Measurements from ENCODE around the gene CDK19. TPM values are rescaled to one million over a fixed set of nuclear protein-coding genes. Genes with fewer than 3 reads are reported as not detected.

Gene CDK19
- total and polyA plus RNA-seq, 2 of the 13 experiments (the other 11 are each of a cell fraction or from before 2014, with no cell fraction given): 13.4 to 27.0 TPM

- TF ChIP-seq RNF219 (CRISPR knock-in tag; IDR thresholded peaks at IDR 0.05) (no peak), LBX2 (CRISPR knock-in tag; IDR thresholded peaks at IDR 0.05; ENCODE audit: borderline replicate concordance) (no peak), CSRNP1 (CRISPR knock-in tag; IDR thresholded peaks at IDR 0.05) (0 out of 2 replicates have a peak, but pooled peaks have one; percentile 68), PAF1 (CRISPR knock-in tag; IDR thresholded peaks at IDR 0.05) (no peak), RBAK (CRISPR knock-in tag; IDR thresholded peaks at IDR 0.05) (0 out of 2 replicates have a peak, but pooled peaks have one; percentile 37), ZNF747 (CRISPR knock-in tag; IDR thresholded peaks at IDR 0.05; ENCODE audit: borderline replicate concordance) (peak; percentile 72; the same call in 1 of the 2 replicates), TBP (CRISPR knock-in tag; IDR thresholded peaks at IDR 0.05) (no peak), BRD4 (CRISPR knock-in tag; IDR thresholded peaks at IDR 0.05) (peak; percentile 49; the same call in 1 of the 2 replicates), ZNF75D (CRISPR knock-in tag; IDR thresholded peaks at IDR 0.05; ENCODE audit: borderline replicate concordance) (no peak), KLF6 (CRISPR knock-in tag; IDR thresholded peaks at IDR 0.05) (peak; percentile 80; the same call in 1 of the 2 replicates), ZBTB26 (CRISPR knock-in tag; IDR thresholded peaks at IDR 0.05; ENCODE audit: borderline replicate concordance) (peak; percentile 26; the same call in 1 of the 2 replicates), SALL1 (CRISPR knock-in tag; IDR thresholded peaks at IDR 0.05) (peak; percentile 84; the same call in 1 of the 2 replicates), GABPB1 (CRISPR knock-in tag; IDR thresholded peaks at IDR 0.05) (peak; percentile 85), ZSCAN29 (CRISPR knock-in tag; conservative IDR thresholded peaks at IDR 0.05) (peak; percentile 52; the same call in 1 of the 2 replicates), MAX (IDR thresholded peaks at IDR 0.05) (peak; percentile 86), ELF1 (CRISPR knock-in tag; IDR thresholded peaks at IDR 0.05) (peak; percentile 85), SSRP1 (CRISPR knock-in tag; IDR thresholded peaks at IDR 0.05) (peak; percentile 76; the same call in 1 of the 2 replicates)
These were observed at the start of gene CDK19 (continued) for GRCh38 chr6:110815411-110816409.

Data from HepG2 (cell line).